ENCODE measurements around the gene LRRC15. TPM values are rescaled to one million over a fixed set of nuclear protein-coding genes. Genes with fewer than 3 reads are reported as not detected.

Gene LRRC15
- total and polyA plus RNA-seq, 3 experiments from 2014 or later, result not detected

DNA sequence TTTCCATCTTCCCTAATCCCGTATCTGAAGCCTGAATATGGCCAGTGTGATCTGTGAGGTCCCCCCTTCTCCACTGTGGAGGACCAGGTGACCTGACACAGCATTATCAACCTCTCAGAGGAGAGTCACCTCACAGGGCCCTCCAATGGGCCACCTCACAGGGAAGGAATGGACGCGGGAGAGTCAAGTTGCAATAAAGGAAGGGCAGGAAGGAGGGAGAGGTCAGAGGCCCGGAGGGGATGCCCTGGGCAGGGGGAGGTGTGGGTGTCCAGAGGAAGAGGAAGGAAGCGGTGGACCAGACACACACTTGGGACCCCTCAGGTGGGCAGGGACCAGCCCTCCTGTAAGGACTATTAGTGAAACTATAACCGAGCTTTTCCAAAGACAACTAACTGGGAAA lies 14.6 kb upstream of the LRRC15 start:
- Histone ChIP-seq H3K4me1 (ENCODE audit: insufficient read depth, low read length) (no peaks in the 10 kb centered on the region), H3K4me3 (ENCODE audit: low read length) (no peak overlapping the region), H3K27me3 (ENCODE audit: insufficient read depth, low read length, poor library complexity, severe bottlenecking) (no peaks in the 10 kb centered on the region), H3K36me3 (ENCODE audit: insufficient read depth, low read length) (no peaks in the 10 kb centered on the region), H3K27ac (ENCODE audit: low read depth, low read length) (no peak overlapping the region), H3K9me3 (ENCODE audit: low read length) (no peaks in the 10 kb centered on the region)
- Mint-ChIP-seq H3K27ac (no peak overlapping the region), H3K4me1 (no peaks in the 10 kb centered on the region), H3K4me3 (no peak overlapping the region), H3K9me3 (no peaks in the 10 kb centered on the region), H3K27me3 (peaks cover 10 to 27% of the 10 kb centered on the region in 2 donors), H3K36me3 (no peaks in the 10 kb centered on the region)
- ChIA-PET POLR2A (no interaction called here), CTCF (no interaction called here)
- no peak for DNase-seq

DNA sequence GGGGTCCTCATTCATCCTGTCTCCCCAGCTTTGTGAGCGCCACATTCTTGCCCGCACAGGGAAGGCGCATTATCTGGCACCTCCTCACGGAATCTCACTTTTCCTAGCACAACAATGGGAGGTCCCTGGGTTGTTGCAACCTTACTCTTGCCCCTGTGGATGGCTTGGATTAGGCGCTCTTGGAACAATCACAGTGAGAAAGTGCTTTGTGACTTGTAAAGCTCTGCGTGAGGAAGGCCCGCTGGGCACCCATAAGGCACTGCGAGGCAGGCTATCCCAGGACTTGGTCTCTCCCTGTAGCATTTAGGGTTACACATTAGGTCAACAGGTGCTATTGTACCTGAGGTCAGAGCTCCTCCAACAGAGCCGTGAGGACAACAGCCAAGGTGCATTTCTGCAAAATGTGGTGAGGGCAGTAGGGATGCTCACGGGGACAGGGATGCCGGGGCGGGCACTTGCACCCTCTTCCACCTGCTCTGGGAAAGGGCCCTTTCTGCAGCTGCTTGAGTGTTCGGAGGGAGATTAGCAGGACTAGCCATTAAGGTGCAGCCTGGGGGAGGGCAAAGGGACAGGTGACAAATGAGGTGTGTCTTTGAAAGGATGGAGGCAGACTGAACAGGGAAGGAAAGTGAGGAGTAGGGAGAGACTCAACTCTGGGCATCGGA lies 13.9 kb upstream of the LRRC15 start:
- Histone ChIP-seq H3K36me3 (ENCODE audit: insufficient read depth, low read length) (no peaks in the 10 kb centered on the region), H3K9me3 (ENCODE audit: low read length) (no peaks in the 10 kb centered on the region), H3K27me3 (ENCODE audit: insufficient read depth, low read length, poor library complexity, severe bottlenecking) (no peaks in the 10 kb centered on the region), H3K27ac (ENCODE audit: low read depth, low read length) (no peak overlapping the region), H3K4me1 (ENCODE audit: insufficient read depth, low read length) (no peaks in the 10 kb centered on the region), H3K4me3 (ENCODE audit: low read length) (no peak overlapping the region)
- Mint-ChIP-seq H3K9me3 (no peaks in the 10 kb centered on the region), H3K27ac (no peak overlapping the region), H3K27me3 (peaks cover 17 to 32% of the 10 kb centered on the region in 2 donors), H3K4me3 (no peak overlapping the region), H3K4me1 (no peaks in the 10 kb centered on the region), H3K36me3 (no peaks in the 10 kb centered on the region)
- ChIA-PET POLR2A (no interaction called here), CTCF (no interaction called here)
- DNase-seq, result no peak

DNA sequence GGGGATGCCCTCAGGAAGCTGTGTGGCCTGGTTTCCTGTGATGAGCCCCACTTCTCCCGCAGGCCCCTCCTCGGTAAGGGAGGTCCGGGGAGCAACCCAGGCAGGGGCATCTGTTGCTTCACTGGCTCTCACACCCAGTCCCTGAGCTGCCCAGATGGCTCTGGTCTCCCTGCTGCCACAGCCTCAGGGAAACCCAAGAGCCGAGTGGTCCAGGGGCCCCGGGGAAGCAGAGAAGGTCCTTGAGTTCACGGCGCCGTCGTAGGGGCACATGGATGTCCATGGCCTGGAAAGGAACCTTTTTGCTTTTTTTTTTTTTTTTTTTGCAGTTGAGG lies 13.3 kb upstream of the LRRC15 start:
- Mint-ChIP-seq H3K27me3 (peaks cover 19 to 33% of the 10 kb centered on the region in 2 donors), H3K9me3 (no peaks in the 10 kb centered on the region), H3K36me3 (no peaks in the 10 kb centered on the region), H3K4me1 (no peaks in the 10 kb centered on the region), H3K4me3 (no peak overlapping the region), H3K27ac (no peak overlapping the region)
- ChIA-PET POLR2A (no interaction called here), CTCF (no interaction called here)
- DNase-seq, result no peak
- Histone ChIP-seq H3K27me3 (ENCODE audit: insufficient read depth, low read length, poor library complexity, severe bottlenecking) (no peaks in the 10 kb centered on the region), H3K4me3 (ENCODE audit: low read length) (no peak overlapping the region), H3K9me3 (ENCODE audit: low read length) (no peaks in the 10 kb centered on the region), H3K4me1 (ENCODE audit: insufficient read depth, low read length) (no peaks in the 10 kb centered on the region), H3K36me3 (ENCODE audit: insufficient read depth, low read length) (no peaks in the 10 kb centered on the region), H3K27ac (ENCODE audit: low read depth, low read length) (no peak overlapping the region)

DNA sequence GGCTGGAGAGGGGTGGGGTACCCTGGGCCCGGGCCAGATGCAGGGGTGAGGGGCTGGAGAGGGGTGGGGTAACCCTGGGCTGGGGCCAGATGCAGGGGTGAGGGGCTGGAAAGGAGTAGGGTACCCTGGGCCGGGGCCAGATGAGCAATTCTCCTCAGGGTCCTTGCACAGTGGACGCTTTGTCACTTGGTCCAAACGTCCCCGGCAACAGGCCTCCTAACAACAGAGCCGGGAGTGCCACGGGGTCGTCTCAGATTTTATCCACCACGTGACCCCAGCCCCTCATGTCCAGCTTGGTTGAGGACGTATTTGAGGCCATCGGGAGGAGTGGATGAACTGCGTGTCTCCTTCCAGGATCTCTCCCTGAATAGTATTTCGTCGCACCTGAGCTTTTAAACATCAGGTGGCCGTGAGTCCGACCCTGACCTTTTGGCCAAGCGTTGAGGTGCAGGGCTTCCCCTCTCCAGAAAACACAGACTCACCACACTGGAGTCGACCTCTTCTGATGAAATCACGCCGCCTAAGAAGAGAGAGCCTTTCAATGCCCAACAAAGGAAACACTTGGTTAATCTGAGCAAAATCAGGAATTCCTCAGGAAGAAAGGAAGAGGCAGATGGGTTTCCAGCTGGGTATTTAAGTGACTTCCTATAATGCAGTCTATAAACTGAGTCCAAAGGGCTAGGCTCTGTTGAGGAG lies 12.8 kb upstream of the LRRC15 start:
- no peaks in the 10 kb centered on the region for H3K9me3 ChIP-seq (ENCODE audit: low read length)
- H3K27ac ChIP-seq (ENCODE audit: low read depth, low read length), result no peak overlapping the region
- H3K27me3 ChIP-seq (ENCODE audit: insufficient read depth, low read length, poor library complexity, severe bottlenecking), result no peaks in the 10 kb centered on the region
- Mint-ChIP-seq H3K9me3 (no peaks in the 10 kb centered on the region), H3K4me3 (no peak overlapping the region), H3K27ac (no peak overlapping the region), H3K36me3 (no peaks in the 10 kb centered on the region), H3K4me1 (no peaks in the 10 kb centered on the region), H3K27me3 (peaks cover 18 to 33% of the 10 kb centered on the region in 2 donors)
- CTCF ChIA-PET, result no interaction called here
- no peak for DNase-seq
- no peaks in the 10 kb centered on the region for H3K36me3 ChIP-seq (ENCODE audit: insufficient read depth, low read length)
- no peak overlapping the region for H3K4me3 ChIP-seq (ENCODE audit: low read length)
- H3K4me1 ChIP-seq (ENCODE audit: insufficient read depth, low read length), result no peaks in the 10 kb centered on the region
- POLR2A ChIA-PET, result no interaction called here

DNA sequence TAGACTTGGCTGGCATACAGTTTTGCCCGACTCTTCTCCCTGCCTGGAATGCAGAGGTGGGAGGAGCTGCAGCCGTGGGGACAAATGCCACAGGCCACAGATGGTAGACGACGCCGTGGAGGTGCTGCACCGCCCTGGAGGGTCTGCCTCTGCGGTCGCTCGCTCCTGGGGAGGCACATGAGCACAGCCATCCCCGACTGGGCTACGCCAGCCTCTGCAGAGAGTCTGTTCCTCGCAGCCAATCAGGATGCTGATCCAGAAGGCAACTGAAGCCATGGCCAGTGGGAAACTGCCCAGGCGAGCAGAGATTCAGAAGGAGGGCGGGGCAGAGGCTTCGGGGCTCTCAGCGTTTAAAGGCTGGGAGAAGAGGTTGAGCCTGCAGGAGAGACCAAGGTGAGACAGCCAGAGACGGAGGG lies 11.9 kb upstream of the LRRC15 start:
- no peak for DNase-seq
- Mint-ChIP-seq H3K9me3 (no peaks in the 10 kb centered on the region), H3K27me3 (peaks cover 18 to 31% of the 10 kb centered on the region in 2 donors), H3K4me3 (no peak overlapping the region), H3K36me3 (no peaks in the 10 kb centered on the region), H3K27ac (no peak overlapping the region), H3K4me1 (no peaks in the 10 kb centered on the region)
- H3K27ac ChIP-seq (ENCODE audit: low read depth, low read length), result no peak overlapping the region
- H3K9me3 ChIP-seq (ENCODE audit: low read length), result no peaks in the 10 kb centered on the region
- ChIA-PET CTCF (interaction anchor here (0.6 kb wide), 1 partner anchor 15 kb away, joined by 3 read pairs; no protein-coding TSS in a partner anchor), POLR2A (no interaction called here)
- H3K36me3 ChIP-seq (ENCODE audit: insufficient read depth, low read length), result no peaks in the 10 kb centered on the region
- H3K4me3 ChIP-seq (ENCODE audit: low read length), result no peak overlapping the region
- H3K27me3 ChIP-seq (ENCODE audit: insufficient read depth, low read length, poor library complexity, severe bottlenecking), result no peaks in the 10 kb centered on the region
- H3K4me1 ChIP-seq (ENCODE audit: insufficient read depth, low read length), result no peaks in the 10 kb centered on the region

DNA sequence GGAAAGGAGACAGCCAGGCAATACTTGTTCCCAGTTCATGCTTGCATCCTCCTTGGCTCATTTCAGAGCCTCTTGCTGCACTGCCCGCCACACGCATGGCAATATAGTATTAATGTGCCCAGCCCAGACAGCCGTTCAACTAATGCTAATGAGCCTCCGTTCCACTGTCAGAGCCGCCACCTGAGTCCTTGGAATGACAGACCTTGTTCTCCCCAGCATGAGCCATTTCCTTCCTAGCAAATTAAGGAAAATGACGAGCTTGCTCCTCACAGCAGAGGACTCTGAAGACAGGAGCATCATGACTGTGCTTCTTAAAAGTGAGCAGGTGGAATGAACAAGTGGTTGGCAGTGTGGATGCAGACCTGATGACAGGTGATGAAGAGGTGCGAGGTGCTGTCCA lies 10.8 kb upstream of the LRRC15 start:
- Mint-ChIP-seq H3K9me3 (no peaks in the 10 kb centered on the region), H3K4me3 (no peak overlapping the region), H3K36me3 (no peaks in the 10 kb centered on the region), H3K27me3 (peaks cover 18 to 42% of the 10 kb centered on the region in 2 donors), H3K4me1 (no peaks in the 10 kb centered on the region), H3K27ac (no peak overlapping the region)
- no peak for DNase-seq
- Histone ChIP-seq H3K9me3 (ENCODE audit: low read length) (no peaks in the 10 kb centered on the region), H3K27me3 (ENCODE audit: insufficient read depth, low read length, poor library complexity, severe bottlenecking) (no peaks in the 10 kb centered on the region), H3K4me3 (ENCODE audit: low read length) (no peak overlapping the region), H3K36me3 (ENCODE audit: insufficient read depth, low read length) (no peaks in the 10 kb centered on the region), H3K27ac (ENCODE audit: low read depth, low read length) (no peak overlapping the region), H3K4me1 (ENCODE audit: insufficient read depth, low read length) (no peaks in the 10 kb centered on the region)
- POLR2A ChIA-PET, result no interaction called here
- CTCF ChIA-PET, result no interaction called here

DNA sequence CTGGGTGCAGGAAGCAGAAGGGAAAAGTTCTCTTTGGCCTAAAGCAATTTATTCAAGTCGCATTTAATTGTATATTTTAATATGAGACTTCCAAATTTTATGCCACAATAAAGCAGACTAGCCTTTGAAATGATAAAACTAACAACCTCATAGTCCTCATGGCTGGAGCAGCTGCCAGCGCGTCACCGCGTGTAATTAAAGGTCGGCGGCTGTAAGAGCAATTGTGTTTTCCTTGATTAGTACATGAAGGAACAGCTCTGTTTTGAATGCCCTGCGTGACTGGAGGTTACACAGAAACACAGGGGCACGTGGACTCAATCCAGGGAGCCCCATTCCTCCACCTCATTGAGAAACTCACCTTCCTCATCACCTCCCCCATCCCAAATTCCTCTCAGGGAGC lies 10.1 kb upstream of the LRRC15 start:
- Mint-ChIP-seq H3K27ac (no peak overlapping the region), H3K4me1 (no peaks in the 10 kb centered on the region), H3K36me3 (no peaks in the 10 kb centered on the region), H3K27me3 (peaks cover 18 to 48% of the 10 kb centered on the region in 2 donors), H3K4me3 (no peak overlapping the region), H3K9me3 (no peaks in the 10 kb centered on the region)
- POLR2A ChIA-PET, result no interaction called here
- H3K27ac ChIP-seq (ENCODE audit: low read depth, low read length), result no peak overlapping the region
- H3K9me3 ChIP-seq (ENCODE audit: low read length), result no peaks in the 10 kb centered on the region
- DNase-seq, result no peak
- no peaks in the 10 kb centered on the region for H3K4me1 ChIP-seq (ENCODE audit: insufficient read depth, low read length)
- H3K36me3 ChIP-seq (ENCODE audit: insufficient read depth, low read length), result no peaks in the 10 kb centered on the region
- CTCF ChIA-PET, result no interaction called here
- H3K27me3 ChIP-seq (ENCODE audit: insufficient read depth, low read length, poor library complexity, severe bottlenecking), result no peaks in the 10 kb centered on the region
- no peak overlapping the region for H3K4me3 ChIP-seq (ENCODE audit: low read length)

DNA sequence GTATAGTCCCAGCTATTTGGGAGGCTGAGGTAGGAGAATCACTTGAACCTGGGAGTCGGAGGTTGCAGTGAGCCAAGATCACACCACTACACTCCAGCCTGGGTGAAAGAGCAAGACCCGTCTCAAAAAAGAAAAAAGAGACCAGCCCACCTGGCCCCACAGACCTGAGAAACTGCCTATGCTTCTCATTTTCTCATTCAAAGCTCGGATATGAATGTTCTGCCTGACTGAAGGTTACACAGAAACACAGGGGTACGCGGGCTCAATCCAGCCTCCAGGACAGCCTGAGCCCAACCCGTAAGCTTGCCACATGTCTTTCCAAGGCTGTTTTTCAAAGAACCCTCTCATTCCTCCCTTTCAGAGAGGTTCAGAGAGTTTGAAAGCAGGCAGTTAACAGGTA lies 9.7 kb upstream of the LRRC15 start:
- H3K27ac Mint-ChIP-seq, result no peak overlapping the region
- H3K27me3 Mint-ChIP-seq, result peaks cover 17 to 51% of the 10 kb centered on the region in 2 donors
- no peaks in the 10 kb centered on the region for H3K36me3 Mint-ChIP-seq
- POLR2A ChIA-PET, result no interaction called here
- no peaks in the 10 kb centered on the region for H3K9me3 Mint-ChIP-seq
- no peaks in the 10 kb centered on the region for H3K4me1 ChIP-seq (ENCODE audit: insufficient read depth, low read length)
- CTCF ChIA-PET, result no interaction called here
- H3K27ac ChIP-seq (ENCODE audit: low read depth, low read length), result no peak overlapping the region
- H3K27me3 ChIP-seq (ENCODE audit: insufficient read depth, low read length, poor library complexity, severe bottlenecking), result no peaks in the 10 kb centered on the region
- H3K4me3 ChIP-seq (ENCODE audit: low read length), result no peak overlapping the region
- no peaks in the 10 kb centered on the region for H3K36me3 ChIP-seq (ENCODE audit: insufficient read depth, low read length)
- DNase-seq, result no peak
- no peak overlapping the region for H3K4me3 Mint-ChIP-seq
- H3K9me3 ChIP-seq (ENCODE audit: low read length), result no peaks in the 10 kb centered on the region
- H3K4me1 Mint-ChIP-seq, result no peaks in the 10 kb centered on the region
